Measurements from ENCODE around the gene NPC1L1. TPM values are rescaled to one million over a fixed set of nuclear protein-coding genes. Genes with fewer than 3 reads are reported as not detected.

Gene NPC1L1
- polyA plus RNA-seq, 3 donors = 0.04 TPM; not detected in 2

- no peaks in the 10 kb centered on the region for H3K36me3 Mint-ChIP-seq
Measured at GRCh38 chr7:44497155-44498027, 43.7 kb downstream of the NPC1L1 start.

GRCh38 chr7:44496385-44496784, 44.7 kb downstream of the NPC1L1 start:
- peaks cover 0 to 2% of the 10 kb centered on the region in 2 donors for H3K27me3 ChIP-seq (ENCODE audit: control insufficient read depth in 2 of 2, insufficient read depth in 2 of 2, low read length in 2 of 2)
- Mint-ChIP-seq H3K36me3 (no peaks in the 10 kb centered on the region), H3K4me3 (no peak overlapping the region), H3K4me1 (no peaks in the 10 kb centered on the region), H3K9me3 (peaks cover 0 to 2% (median 0%) of the 10 kb centered on the region in 7 donors), H3K27ac (no peak overlapping the region), H3K27me3 (ENCODE audit: low read depth in 3 of 3) (peaks cover 5 to 7% (median 6%) of the 10 kb centered on the region in 3 donors)
- no peak overlapping the region for H3K4me2 ChIP-seq (replicated peaks; ENCODE audit: extremely low read depth, low read length, poor library complexity, severe bottlenecking)
- H3K9me3 ChIP-seq (replicated peaks in 1 of 2; ENCODE audit: control insufficient read depth in 1 of 2, insufficient read depth in 1 of 2, low read length in 2 of 2) = no peaks in the 10 kb centered on the region
- intact Hi-C loops (cut with micrococcal nuclease) = loop anchor here in 1 of 2 donors (10.0 kb wide), 1 partner anchor 1582 kb away; the partner anchor contains the start of gene C7orf25
- no peaks in the 10 kb centered on the region for H4K20me1 ChIP-seq (ENCODE audit: insufficient read depth, low read length)
- DNase-seq = no peak
- H3K79me2 ChIP-seq (ENCODE audit: insufficient read depth, low read length) = no peaks in the 10 kb centered on the region
- TF ChIP-seq CTCF (IDR thresholded peaks at IDR 0.05) = no peak
- H3K27ac ChIP-seq (ENCODE audit: low read depth in 1 of 2, low read length in 2 of 2) = no peak overlapping the region
- H3K9ac ChIP-seq (ENCODE audit: insufficient read depth, low read length, poor library complexity, severe bottlenecking) = no peak overlapping the region
- H3K36me3 ChIP-seq (replicated peaks in 1 of 2; ENCODE audit: control insufficient read depth in 1 of 2, insufficient read depth in 2 of 2, low read length in 2 of 2) = no peaks in the 10 kb centered on the region
- WGBS (ENCODE audit: insufficient coverage) = no CpG with 5 or more reads among the region's 1 CpG
- H3K4me1 ChIP-seq (ENCODE audit: control insufficient read depth in 1 of 2, insufficient read depth in 2 of 2, low read length in 2 of 2) = no peaks in the 10 kb centered on the region
- no peak overlapping the region for H2AFZ ChIP-seq (ENCODE audit: insufficient read depth, low read depth, low read length, poor library complexity, severe bottlenecking)
- no peak overlapping the region for H3K4me3 ChIP-seq (replicated peaks in 1 of 3; ENCODE audit: low read depth in 2 of 3, low read length in 3 of 3)

More at GRCh38 chr7:44497155-44498027, 43.7 kb downstream of the NPC1L1 start:
- DNase-seq = no peak
- H3K9me3 ChIP-seq (replicated peaks in 1 of 2; ENCODE audit: control insufficient read depth in 1 of 2, insufficient read depth in 1 of 2, low read length in 2 of 2) = no peaks in the 10 kb centered on the region
- no peaks in the 10 kb centered on the region for H3K4me1 Mint-ChIP-seq
- no peak overlapping the region for H3K4me2 ChIP-seq (replicated peaks; ENCODE audit: extremely low read depth, low read length, poor library complexity, severe bottlenecking)
- peaks cover 0 to 2% (median 0%) of the 10 kb centered on the region in 7 donors for H3K9me3 Mint-ChIP-seq
- H2AFZ ChIP-seq (ENCODE audit: insufficient read depth, low read depth, low read length, poor library complexity, severe bottlenecking) = no peak overlapping the region
- H3K79me2 ChIP-seq (ENCODE audit: insufficient read depth, low read length) = no peaks in the 10 kb centered on the region
- peaks cover 5 to 10% (median 8%) of the 10 kb centered on the region in 3 donors for H3K27me3 Mint-ChIP-seq (ENCODE audit: low read depth in 3 of 3)
- no peak for TF ChIP-seq CTCF (IDR thresholded peaks at IDR 0.05)
- no peak overlapping the region for H3K27ac ChIP-seq (ENCODE audit: low read depth in 1 of 2, low read length in 2 of 2)
- no peaks in the 10 kb centered on the region for H3K36me3 ChIP-seq (replicated peaks in 1 of 2; ENCODE audit: control insufficient read depth in 1 of 2, insufficient read depth in 2 of 2, low read length in 2 of 2)
- H3K27ac Mint-ChIP-seq = peak overlapping the region in 1 of 7 donors; percentile 45
- H3K27me3 ChIP-seq (ENCODE audit: control insufficient read depth in 2 of 2, insufficient read depth in 2 of 2, low read length in 2 of 2) = peaks cover 0 to 2% of the 10 kb centered on the region in 2 donors
- no peak overlapping the region for H3K9ac ChIP-seq (ENCODE audit: insufficient read depth, low read length, poor library complexity, severe bottlenecking)
- no peaks in the 10 kb centered on the region for H4K20me1 ChIP-seq (ENCODE audit: insufficient read depth, low read length)
- H3K4me3 ChIP-seq (replicated peaks in 1 of 3; ENCODE audit: low read depth in 2 of 3, low read length in 3 of 3) = no peak overlapping the region
- WGBS (ENCODE audit: insufficient coverage) = 100% methylated on average over 1 of the region's 5 CpGs
- no peak overlapping the region for H3K4me3 Mint-ChIP-seq
- intact Hi-C loops (cut with micrococcal nuclease) = loop anchor here in 1 of 2 donors (10.0 kb wide), 1 partner anchor 1583 kb away; the partner anchor contains the start of gene C7orf25
- no peaks in the 10 kb centered on the region for H3K4me1 ChIP-seq (ENCODE audit: control insufficient read depth in 1 of 2, insufficient read depth in 2 of 2, low read length in 2 of 2)

Measured in CD14-positive monocyte (primary cell).